Hematopoietic multipotent progenitor cell treated with erythropoietin and hydrocortisone succinate and interleukin-3 and kit ligand, for 4 days (in vitro differentiated cells): ENCODE data around the gene FOXRED2.

Experiments used
- DNase-seq: peaks from one replicate; pipeline ENCODE4 v3.0.0-alpha.2; 2015

Gene FOXRED2

DNA sequence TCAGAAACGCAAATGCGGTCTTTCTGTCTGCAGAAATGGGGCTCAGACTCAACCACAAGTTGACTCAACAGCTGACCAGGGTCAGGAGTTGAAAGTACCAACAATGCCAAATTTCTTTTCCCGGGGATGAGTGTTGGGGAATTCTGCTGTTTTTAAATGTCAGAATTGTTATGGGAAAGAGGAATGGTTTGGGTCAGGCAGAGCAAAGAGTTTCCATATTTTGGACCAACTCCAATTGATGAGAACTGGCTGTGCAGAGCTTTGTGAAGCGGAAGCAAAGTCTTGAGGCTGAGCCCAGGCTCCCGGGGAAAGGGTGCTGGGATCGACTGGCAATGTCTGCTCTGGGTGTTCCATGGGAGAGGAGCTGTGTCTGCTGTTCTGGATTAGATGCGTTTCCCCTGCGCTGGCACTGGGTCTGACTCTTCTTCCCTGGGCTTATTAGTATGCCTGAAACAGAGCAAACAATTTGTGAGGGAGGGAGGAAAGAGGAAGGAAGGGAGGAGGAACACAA is 61.6 kb downstream of the FOXRED2 start:
- no peak for DNase-seq

- no peak for DNase-seq
Observed at GRCh38 chr22:36443198-36443770, 63.6 kb downstream of the FOXRED2 start.

DNA sequence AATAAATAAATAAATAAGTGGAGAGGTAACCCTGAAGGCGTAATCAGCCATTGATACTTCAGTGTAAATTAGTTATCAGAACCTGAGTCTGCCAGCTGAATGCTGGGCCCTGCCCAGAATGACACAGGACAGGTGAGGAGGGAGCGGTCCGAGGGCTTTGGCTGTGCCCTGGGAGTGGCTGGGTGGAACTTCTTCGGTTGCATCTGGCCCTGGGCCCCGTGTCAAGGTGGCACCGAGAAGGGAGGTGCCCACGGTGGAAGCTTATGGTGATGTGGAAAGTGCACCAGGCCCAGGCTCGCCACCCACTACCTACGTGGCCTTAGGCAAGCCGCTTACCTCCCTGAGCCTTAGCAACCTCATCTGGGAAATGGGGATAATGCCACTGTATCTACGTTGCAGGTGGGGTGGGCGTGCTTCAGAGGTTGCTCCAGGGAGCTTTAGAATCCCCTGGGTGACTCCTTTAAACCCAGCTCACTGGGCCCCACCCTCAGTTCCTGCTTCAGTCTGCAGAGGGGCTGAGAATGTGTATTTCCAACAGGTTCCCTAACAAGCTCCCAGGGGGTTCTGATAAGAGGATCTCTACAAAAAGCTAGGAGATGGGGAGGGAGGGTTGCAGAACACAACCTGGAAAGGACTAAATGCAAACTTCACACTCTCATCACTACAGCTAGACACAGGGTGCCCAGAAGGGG is 64.2 kb downstream of the FOXRED2 start:
- DNase-seq, result no peak

GRCh38 chr22:36440429-36441002 is 66.3 kb downstream of the FOXRED2 start:
- DNase-seq, result no peak

- no peak for DNase-seq
Observed at GRCh38 chr22:36439481-36440271, 67.2 kb downstream of the FOXRED2 start.
